Measurements from ENCODE around the gene SLC26A9. TPM values are rescaled to one million over a fixed set of nuclear protein-coding genes. Genes with fewer than 3 reads are reported as not detected.

The SLC26A9 gene
- total and polyA plus RNA-seq, 2 experiments from 2014 or later: not detected

DNA sequence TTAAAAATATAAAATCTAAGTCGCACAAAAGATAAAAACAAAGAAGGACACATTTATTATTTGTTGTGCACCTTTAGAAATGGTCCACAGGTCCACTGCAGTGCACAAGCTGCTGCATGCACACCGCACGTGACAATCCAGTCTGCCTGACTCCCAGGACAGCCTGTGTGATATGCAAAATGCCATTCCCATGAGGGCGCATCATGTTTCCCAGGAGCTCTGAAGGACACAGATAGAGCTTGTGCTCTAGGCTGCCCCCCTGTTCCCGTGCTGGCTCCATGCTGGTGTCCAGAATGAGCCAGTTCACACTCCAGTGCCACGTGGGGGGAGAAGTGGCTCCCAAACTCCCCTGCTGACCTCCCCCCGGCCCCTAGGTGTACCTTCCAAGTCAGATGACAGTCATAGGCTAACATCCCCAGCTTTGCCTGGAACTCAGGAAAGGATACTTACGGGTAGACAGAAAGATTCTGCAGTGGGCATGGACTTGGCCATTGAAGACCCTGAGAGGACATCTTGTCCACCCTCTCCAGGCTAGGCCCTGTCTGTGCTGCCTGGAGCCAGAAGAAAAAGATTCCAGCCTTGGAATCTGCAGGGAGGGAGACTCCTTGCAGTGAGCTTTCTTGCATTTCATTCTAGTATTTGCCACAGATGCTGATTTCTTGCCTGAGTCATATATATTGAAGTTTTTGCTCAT lies 33.6 kb upstream of the SLC26A9 start (continued):
- TF ChIP-seq, protein P1, sequence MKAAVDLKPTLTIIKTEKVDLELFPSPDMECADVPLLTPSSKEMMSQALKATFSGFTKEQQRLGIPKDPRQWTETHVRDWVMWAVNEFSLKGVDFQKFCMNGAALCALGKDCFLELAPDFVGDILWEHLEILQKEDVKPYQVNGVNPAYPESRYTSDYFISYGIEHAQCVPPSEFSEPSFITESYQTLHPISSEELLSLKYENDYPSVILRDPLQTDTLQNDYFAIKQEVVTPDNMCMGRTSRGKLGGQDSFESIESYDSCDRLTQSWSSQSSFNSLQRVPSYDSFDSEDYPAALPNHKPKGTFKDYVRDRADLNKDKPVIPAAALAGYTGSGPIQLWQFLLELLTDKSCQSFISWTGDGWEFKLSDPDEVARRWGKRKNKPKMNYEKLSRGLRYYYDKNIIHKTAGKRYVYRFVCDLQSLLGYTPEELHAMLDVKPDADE (IDR thresholded peaks at IDR 0.05): no peak
- no peak for TF ChIP-seq EZH2 (IDR thresholded peaks at IDR 0.05; ENCODE audit: low read depth, unreplicated experiment)
- no peak for TF ChIP-seq ZNF114 (CRISPR knock-in tag; IDR thresholded peaks at IDR 0.05)

DNA sequence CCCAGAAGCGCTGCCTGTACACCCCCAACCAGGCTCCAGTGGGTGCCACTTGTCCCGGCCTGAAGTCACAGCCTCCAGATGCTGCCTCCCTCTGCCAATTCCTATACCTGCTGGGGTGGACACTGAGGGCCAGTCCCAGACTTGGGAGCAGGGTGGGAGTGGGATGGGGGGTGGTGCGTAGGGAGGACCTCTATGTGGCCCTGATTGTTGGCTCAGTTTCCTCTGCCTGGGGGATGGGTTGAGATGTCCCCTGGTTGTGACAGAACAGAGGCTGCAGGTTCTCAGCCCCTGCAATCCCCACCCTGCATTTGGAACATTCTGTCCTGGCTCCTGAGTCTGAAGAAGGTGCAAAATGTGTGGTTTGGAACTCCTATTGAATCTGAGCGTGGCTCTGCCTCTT lies 32.8 kb upstream of the SLC26A9 start:
- H3K4me3 Mint-ChIP-seq: no peak overlapping the region
- no peak overlapping the region for H2AFZ ChIP-seq
- no peak overlapping the region for H3K4me2 ChIP-seq
- H3K36me3 Mint-ChIP-seq (ENCODE audit: low read depth): no peaks in the 10 kb centered on the region; the same call in 2 of the 3 replicates
- no peak overlapping the region for H3K4me3 ChIP-seq
- H3K27ac Mint-ChIP-seq: no peak overlapping the region
- no peak for DNase-seq (ENCODE audit: low spot score)
- no peaks in the 10 kb centered on the region for H3K36me3 ChIP-seq (ENCODE audit: insufficient read depth)
- ATAC-seq: no peak
- no peaks in the 10 kb centered on the region for H4K20me1 ChIP-seq (replicated peaks; ENCODE audit: insufficient read depth)
- peaks cover 2% of the 10 kb centered on the region; the same call in 2 of the 3 replicates for H3K4me1 Mint-ChIP-seq
- no peaks in the 10 kb centered on the region for H3K27me3 ChIP-seq (ENCODE audit: insufficient read depth)
- H3K27me3 Mint-ChIP-seq (ENCODE audit: insufficient read depth, low read depth, poor library complexity): peaks cover 7% of the 10 kb centered on the region
- no peaks in the 10 kb centered on the region for H3K4me1 ChIP-seq (ENCODE audit: insufficient read depth)
- H3F3A ChIP-seq (replicated peaks; ENCODE audit: low read depth): peaks cover 10% of the 10 kb centered on the region; the same call in 1 of the 2 replicates
- no peak overlapping the region for H3K27ac ChIP-seq (ENCODE audit: low read depth)
- peaks cover 7% of the 10 kb centered on the region; the same call in 2 of the 3 replicates for H3K9me3 Mint-ChIP-seq
- H3K9me2 ChIP-seq (ENCODE audit: insufficient read depth): no peaks in the 10 kb centered on the region
- H3K79me2 ChIP-seq (replicated peaks; ENCODE audit: insufficient read depth): no peaks in the 10 kb centered on the region
- TF ChIP-seq ZNF114 (CRISPR knock-in tag; IDR thresholded peaks at IDR 0.05) (no peak), POLR2AphosphoS5 (IDR thresholded peaks at IDR 0.05; ENCODE audit: low read depth) (no peak), CREB1 (CRISPR knock-in tag; IDR thresholded peaks at IDR 0.05; ENCODE audit: low read depth) (no peak), EZH2 (IDR thresholded peaks at IDR 0.05; ENCODE audit: low read depth, unreplicated experiment) (no peak), JUNB (IDR thresholded peaks at IDR 0.05; ENCODE audit: unreplicated experiment) (no peak), NANOG (IDR thresholded peaks at IDR 0.05; ENCODE audit: borderline replicate concordance) (no peak), EZH2phosphoT487 (IDR thresholded peaks at IDR 0.05; ENCODE audit: unreplicated experiment) (no peak), ZNF331 (CRISPR knock-in tag; IDR thresholded peaks at IDR 0.05; ENCODE audit: low read depth) (no peak)
- TF ChIP-seq, protein P1 (IDR thresholded peaks at IDR 0.05): no peak
- TF ChIP-seq, protein P2, sequence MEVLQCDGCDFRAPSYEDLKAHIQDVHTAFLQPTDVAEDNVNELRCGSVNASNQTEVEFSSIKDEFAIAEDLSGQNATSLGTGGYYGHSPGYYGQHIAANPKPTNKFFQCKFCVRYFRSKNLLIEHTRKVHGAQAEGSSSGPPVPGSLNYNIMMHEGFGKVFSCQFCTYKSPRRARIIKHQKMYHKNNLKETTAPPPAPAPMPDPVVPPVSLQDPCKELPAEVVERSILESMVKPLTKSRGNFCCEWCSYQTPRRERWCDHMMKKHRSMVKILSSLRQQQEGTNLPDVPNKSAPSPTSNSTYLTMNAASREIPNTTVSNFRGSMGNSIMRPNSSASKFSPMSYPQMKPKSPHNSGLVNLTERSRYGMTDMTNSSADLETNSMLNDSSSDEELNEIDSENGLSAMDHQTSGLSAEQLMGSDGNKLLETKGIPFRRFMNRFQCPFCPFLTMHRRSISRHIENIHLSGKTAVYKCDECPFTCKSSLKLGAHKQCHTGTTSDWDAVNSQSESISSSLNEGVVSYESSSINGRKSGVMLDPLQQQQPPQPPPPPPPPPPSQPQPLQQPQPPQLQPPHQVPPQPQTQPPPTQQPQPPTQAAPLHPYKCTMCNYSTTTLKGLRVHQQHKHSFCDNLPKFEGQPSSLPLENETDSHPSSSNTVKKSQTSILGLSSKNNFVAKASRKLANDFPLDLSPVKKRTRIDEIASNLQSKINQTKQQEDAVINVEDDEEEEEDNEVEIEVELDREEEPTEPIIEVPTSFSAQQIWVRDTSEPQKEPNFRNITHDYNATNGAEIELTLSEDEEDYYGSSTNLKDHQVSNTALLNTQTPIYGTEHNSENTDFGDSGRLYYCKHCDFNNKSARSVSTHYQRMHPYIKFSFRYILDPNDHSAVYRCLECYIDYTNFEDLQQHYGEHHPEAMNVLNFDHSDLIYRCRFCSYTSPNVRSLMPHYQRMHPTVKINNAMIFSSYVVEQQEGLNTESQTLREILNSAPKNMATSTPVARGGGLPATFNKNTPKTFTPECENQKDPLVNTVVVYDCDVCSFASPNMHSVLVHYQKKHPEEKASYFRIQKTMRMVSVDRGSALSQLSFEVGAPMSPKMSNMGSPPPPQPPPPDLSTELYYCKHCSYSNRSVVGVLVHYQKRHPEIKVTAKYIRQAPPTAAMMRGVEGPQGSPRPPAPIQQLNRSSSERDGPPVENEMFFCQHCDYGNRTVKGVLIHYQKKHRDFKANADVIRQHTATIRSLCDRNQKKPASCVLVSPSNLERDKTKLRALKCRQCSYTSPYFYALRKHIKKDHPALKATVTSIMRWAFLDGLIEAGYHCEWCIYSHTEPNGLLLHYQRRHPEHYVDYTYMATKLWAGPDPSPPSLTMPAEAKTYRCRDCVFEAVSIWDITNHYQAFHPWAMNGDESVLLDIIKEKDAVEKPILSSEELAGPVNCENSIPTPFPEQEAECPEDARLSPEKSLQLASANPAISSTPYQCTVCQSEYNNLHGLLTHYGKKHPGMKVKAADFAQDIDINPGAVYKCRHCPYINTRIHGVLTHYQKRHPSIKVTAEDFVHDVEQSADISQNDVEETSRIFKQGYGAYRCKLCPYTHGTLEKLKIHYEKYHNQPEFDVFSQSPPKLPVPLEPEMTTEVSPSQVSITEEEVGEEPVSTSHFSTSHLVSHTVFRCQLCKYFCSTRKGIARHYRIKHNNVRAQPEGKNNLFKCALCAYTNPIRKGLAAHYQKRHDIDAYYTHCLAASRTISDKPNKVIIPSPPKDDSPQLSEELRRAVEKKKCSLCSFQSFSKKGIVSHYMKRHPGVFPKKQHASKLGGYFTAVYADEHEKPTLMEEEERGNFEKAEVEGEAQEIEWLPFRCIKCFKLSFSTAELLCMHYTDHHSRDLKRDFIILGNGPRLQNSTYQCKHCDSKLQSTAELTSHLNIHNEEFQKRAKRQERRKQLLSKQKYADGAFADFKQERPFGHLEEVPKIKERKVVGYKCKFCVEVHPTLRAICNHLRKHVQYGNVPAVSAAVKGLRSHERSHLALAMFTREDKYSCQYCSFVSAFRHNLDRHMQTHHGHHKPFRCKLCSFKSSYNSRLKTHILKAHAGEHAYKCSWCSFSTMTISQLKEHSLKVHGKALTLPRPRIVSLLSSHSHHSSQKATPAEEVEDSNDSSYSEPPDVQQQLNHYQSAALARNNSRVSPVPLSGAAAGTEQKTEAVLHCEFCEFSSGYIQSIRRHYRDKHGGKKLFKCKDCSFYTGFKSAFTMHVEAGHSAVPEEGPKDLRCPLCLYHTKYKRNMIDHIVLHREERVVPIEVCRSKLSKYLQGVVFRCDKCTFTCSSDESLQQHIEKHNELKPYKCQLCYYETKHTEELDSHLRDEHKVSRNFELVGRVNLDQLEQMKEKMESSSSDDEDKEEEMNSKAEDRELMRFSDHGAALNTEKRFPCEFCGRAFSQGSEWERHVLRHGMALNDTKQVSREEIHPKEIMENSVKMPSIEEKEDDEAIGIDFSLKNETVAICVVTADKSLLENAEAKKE (CRISPR knock-in tag; IDR thresholded peaks at IDR 0.05): no peak
- TF ChIP-seq, protein P3, sequence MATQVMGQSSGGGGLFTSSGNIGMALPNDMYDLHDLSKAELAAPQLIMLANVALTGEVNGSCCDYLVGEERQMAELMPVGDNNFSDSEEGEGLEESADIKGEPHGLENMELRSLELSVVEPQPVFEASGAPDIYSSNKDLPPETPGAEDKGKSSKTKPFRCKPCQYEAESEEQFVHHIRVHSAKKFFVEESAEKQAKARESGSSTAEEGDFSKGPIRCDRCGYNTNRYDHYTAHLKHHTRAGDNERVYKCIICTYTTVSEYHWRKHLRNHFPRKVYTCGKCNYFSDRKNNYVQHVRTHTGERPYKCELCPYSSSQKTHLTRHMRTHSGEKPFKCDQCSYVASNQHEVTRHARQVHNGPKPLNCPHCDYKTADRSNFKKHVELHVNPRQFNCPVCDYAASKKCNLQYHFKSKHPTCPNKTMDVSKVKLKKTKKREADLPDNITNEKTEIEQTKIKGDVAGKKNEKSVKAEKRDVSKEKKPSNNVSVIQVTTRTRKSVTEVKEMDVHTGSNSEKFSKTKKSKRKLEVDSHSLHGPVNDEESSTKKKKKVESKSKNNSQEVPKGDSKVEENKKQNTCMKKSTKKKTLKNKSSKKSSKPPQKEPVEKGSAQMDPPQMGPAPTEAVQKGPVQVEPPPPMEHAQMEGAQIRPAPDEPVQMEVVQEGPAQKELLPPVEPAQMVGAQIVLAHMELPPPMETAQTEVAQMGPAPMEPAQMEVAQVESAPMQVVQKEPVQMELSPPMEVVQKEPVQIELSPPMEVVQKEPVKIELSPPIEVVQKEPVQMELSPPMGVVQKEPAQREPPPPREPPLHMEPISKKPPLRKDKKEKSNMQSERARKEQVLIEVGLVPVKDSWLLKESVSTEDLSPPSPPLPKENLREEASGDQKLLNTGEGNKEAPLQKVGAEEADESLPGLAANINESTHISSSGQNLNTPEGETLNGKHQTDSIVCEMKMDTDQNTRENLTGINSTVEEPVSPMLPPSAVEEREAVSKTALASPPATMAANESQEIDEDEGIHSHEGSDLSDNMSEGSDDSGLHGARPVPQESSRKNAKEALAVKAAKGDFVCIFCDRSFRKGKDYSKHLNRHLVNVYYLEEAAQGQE (IDR thresholded peaks at IDR 0.05; ENCODE audit: unreplicated experiment): no peak

Measured in GM23338 (cell line).